Skeletal muscle cell (primary cell): ENCODE measurements around the gene NKIRAS1.
A peak's percentile ranks its signal among the peaks of the same experiment; 100 is the strongest.
"Not testable (repeated sequence)": the region's sequence is repeated elsewhere in the genome, so short reads cannot be mapped to it uniquely, and the experiment has no call there.

Experiments
- DNase-seq: peaks from one replicate; pipeline ENCODE4 v3.0.0-alpha.2; 2010; ENCODE audit warnings: low read depth
- H3K4me3 ChIP-seq: 2 replicates; pipeline ENCODE4 v1.5.1; 2011; ENCODE audit warnings: low read depth, mild to moderate bottlenecking, control low read depth, low read length, moderate library complexity

The NKIRAS1 gene

GRCh38 chr3:23875113-23875725, 41.6 kb downstream of the NKIRAS1 start:
- H3K4me3 ChIP-seq = no peak overlapping the region
- no peak for DNase-seq

GRCh38 chr3:23874359-23875112, 42.3 kb downstream of the NKIRAS1 start:
- DNase-seq = peak; percentile 50
- no peak overlapping the region for H3K4me3 ChIP-seq

- DNase-seq = peak; percentile 30
- H3K4me3 ChIP-seq = no peak overlapping the region
Observed at GRCh38 chr3:23873941-23874340, 42.8 kb downstream of the NKIRAS1 start.

- no peak for DNase-seq
- no peak overlapping the region for H3K4me3 ChIP-seq
Observed at GRCh38 chr3:23872330-23872729, 44.5 kb downstream of the NKIRAS1 start.

GRCh38 chr3:23871361-23871760, 45.4 kb downstream of the NKIRAS1 start:
- H3K4me3 ChIP-seq, DNase-seq: not testable (repeated sequence)

- not testable (repeated sequence) for DNase-seq
Observed at GRCh38 chr3:23870663-23871043, 46.1 kb downstream of the NKIRAS1 start.

GRCh38 chr3:23869977-23870662, 46.7 kb downstream of the NKIRAS1 start:
- no peak overlapping the region for H3K4me3 ChIP-seq
- no peak for DNase-seq

More at GRCh38 chr3:23870663-23871043, 46.1 kb downstream of the NKIRAS1 start:
- H3K4me3 ChIP-seq = not testable (repeated sequence)

GRCh38 chr3:23867838-23868237, 49.0 kb downstream of the NKIRAS1 start:
- H3K4me3 ChIP-seq = no peak overlapping the region
- no peak for DNase-seq

- no peak overlapping the region for H3K4me3 ChIP-seq
- DNase-seq = no peak
Observed at GRCh38 chr3:23867400-23867799, 49.4 kb downstream of the NKIRAS1 start.

- DNase-seq = peak; percentile 33
- H3K4me3 ChIP-seq = no peak overlapping the region
Observed at GRCh38 chr3:23865595-23866396, 51.0 kb downstream of the NKIRAS1 start.

GRCh38 chr3:23864931-23865330, 51.9 kb downstream of the NKIRAS1 start:
- no peak overlapping the region for H3K4me3 ChIP-seq
- DNase-seq = no peak

- H3K4me3 ChIP-seq = no peak overlapping the region
- DNase-seq = no peak
Observed at GRCh38 chr3:23863060-23863459, 53.7 kb downstream of the NKIRAS1 start.

GRCh38 chr3:23861689-23862088, 55.1 kb downstream of the NKIRAS1 start:
- H3K4me3 ChIP-seq = no peak overlapping the region
- DNase-seq = no peak

- H3K4me3 ChIP-seq = no peak overlapping the region
- no peak for DNase-seq
Observed at GRCh38 chr3:23859839-23860382, 56.9 kb downstream of the NKIRAS1 start.

GRCh38 chr3:23859012-23859743, 57.6 kb downstream of the NKIRAS1 start:
- H3K4me3 ChIP-seq = no peak overlapping the region
- DNase-seq = peak; percentile 28

- H3K4me3 ChIP-seq = no peak overlapping the region
- no peak for DNase-seq
Observed at GRCh38 chr3:23856286-23856685, 60.5 kb downstream of the NKIRAS1 start.

GRCh38 chr3:23849462-23849861, 67.3 kb downstream of the NKIRAS1 start:
- not testable (repeated sequence) for H3K4me3 ChIP-seq

GRCh38 chr3:23845326-23846216, 71.2 kb downstream of the NKIRAS1 start:
- no peak for DNase-seq
- H3K4me3 ChIP-seq = no peak overlapping the region

More at GRCh38 chr3:23849462-23849861, 67.3 kb downstream of the NKIRAS1 start:
- DNase-seq = not testable (repeated sequence)
